Left forelimb (tissue), 1 donor: ENCODE results near the gene PCSK6.

Experiments used
- DNase-seq: peaks from one replicate; pipeline ENCODE4 v3.0.0-alpha.2; 2018; ENCODE audit warnings: low spot score

The PCSK6 gene

DNA sequence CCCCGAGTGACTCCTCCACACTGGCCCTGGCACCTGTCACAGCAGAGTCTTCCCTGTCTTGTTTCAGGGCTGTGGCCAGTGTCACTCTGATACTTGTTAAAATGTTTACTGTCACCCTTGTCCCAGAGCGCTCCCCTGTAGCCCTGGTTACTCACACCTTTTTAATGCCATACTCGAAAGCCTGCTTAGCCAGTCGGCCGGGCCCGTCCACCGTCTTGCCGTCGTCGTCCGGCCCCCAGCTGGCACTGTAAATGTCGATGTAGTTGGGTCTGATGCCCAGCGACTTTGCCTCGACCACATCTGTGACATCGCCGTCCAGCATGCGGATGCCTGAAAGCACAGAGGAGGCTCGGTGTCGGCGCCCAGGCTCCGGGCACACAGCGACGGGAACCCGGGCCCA is 91.3 kb downstream of the PCSK6 start:
- DNase-seq, result no peak

DNA sequence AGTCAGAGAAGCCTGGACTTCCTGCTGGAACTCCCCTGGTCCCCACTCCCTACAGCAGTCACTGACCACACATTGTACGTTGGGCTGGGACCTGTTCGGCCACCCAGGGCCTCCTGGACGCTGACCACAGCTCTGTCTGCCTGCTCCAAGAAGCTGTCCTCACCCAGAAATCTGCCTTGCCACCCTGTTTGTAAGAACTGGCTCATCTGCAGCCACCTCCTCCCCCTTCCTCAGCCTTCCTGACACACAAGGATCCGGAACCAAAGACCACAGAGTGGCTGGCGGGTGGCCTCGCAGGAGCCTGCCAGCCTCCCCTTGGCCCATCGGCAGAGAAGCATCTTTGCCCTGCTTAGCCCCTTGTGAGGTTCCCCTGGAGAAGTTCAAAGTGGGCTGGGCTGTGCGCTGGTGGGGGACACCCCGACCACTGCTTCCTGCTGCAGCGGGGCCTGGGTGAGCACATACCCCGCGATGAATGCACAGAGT is 91.9 kb downstream of the PCSK6 start:
- no peak for DNase-seq

DNA sequence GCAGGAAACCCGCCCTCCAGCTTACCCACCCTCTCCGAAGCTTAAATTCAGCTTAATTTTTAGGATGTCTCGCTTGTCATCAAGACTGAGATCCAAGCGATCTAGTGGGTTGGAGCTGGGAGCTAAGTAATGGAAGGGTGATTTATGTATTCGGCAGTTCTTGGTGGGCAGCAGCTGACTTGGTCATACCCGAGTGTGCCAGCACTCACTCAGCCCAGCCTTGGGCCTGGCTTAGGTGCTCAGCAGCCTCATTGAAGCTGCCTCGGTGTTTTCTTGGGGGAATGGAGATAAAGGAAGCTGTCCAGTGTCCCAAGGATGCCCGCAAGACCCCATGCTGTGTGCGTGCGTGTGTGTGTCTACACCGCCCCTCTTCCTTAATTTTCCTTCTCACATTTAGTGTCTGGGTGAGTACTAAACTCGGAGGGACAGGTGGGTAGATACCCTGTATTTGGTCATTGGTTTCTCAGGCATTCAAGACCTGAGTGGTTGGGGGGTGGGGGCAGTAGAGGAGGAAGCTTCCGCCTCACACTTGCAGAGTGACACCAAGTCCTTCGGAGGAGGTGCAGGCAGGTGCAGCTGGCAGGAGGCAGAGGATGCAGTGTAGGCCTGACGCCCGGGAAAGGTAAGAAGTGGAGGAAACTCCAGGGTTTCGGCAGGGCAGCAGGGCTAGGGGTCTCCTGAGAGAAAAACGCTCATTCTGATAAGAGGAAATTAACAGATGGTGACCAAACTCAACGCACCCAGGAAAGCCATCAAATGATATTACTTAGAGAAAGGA is 92.8 kb downstream of the PCSK6 start:
- DNase-seq, result no peak

GRCh38 chr15:101394654-101395053 is 94.9 kb downstream of the PCSK6 start:
- DNase-seq, result no peak

- DNase-seq, result no peak
These were observed 95.4 kb downstream of the PCSK6 start for GRCh38 chr15:101394056-101394630.

- no peak for DNase-seq
These were observed 96.3 kb downstream of the PCSK6 start for GRCh38 chr15:101393172-101393571.

DNA sequence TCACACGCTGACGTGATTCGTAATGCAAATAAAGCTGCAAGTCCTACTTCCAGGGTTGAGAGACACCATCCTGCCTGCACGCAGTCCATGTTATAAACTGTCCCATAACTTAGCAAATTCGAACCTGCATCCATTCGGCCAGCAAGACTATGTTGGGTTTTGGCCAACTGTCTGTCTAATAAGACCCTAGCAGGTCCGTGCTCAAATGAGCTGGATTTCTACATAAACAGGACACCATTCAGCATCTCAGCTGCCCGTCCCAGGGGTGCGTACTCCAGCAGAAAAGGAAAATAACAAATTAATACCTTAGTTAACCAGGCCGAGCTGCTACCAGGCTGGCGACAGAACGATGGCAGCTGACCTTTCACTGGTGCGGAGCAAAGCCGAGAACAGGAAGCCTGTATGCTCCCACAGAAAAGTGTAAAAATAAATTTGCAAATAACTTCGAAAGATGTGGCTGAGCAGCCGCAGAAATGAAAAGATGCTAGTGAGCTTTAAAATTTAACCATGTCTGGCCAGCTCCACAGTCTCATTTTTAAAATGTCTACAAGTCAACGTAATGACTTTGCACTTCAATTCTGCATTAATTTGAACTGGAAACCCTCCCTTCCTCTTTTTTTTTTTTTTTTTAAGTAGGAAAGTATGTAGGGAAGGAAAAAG is 97.4 kb downstream of the PCSK6 start:
- no peak for DNase-seq

GRCh38 chr15:101391431-101391830 is 98.1 kb downstream of the PCSK6 start:
- DNase-seq, result no peak

GRCh38 chr15:101390462-101390861 is 99.0 kb downstream of the PCSK6 start:
- DNase-seq, result no peak

GRCh38 chr15:101390060-101390459 is 99.4 kb downstream of the PCSK6 start:
- DNase-seq, result peak; percentile 62

DNA sequence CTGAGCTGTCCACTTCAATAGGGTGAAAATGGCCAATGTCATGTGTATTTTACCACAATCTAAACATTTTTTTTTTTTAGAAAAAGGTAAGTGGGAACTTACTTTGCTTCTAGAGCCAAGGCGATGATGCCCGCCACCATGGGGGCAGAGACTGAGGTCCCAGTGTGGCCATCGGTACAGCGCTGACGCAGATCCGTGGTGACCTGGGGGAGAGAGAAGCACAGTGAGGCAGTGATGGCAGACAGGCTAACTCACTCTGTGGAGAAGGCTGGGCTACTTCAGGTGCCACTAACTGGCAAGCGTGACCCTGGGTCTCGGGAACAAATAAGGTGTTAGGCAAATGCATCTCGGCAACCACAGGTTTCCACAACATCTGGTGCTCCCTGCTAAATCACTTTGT is 100.1 kb downstream of the PCSK6 start:
- peak; percentile 37 for DNase-seq

- DNase-seq, result no peak
These were observed 101.5 kb downstream of the PCSK6 start for GRCh38 chr15:101388046-101388445.

DNA sequence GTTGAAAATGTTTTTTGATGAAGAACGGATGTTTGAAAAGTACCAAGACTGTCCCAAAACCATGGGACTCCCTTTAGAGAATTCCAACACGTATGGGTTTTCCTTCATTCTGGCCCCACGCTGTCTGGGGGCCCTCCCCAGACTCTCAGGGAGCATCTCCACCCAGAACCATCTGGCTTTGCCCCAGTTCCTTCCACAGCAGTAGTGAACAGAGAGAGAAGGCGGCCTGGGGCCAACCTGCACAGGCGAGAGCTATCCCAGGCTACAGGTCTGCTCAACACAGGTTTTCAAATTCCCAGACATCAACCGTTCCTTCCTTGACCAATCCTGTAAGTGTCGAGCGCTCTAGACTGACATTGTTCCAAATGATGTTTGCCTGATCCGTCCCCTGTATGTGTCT is 101.9 kb downstream of the PCSK6 start:
- DNase-seq, result no peak

- DNase-seq, result no peak
These were observed 102.5 kb downstream of the PCSK6 start for GRCh38 chr15:101386967-101387366.

DNA sequence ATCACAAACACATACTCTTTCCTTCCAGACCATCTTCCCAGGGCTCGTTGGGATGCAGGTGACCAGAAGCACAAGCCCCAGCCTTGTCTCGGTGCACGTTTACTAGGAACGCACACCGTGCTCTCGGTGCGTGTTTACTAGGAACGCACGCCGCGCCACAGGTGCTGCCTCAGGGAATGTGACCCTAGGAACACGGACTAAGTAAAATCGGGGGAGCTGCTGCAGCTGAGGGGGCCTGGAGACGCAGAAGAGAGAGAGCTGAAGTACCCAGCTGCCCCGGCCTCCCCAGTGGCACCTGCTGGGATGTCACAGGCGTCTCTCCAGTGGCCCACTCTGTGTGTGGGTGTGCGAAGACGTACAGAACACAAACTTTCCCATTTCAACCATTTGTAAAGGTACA is 103.5 kb downstream of the PCSK6 start:
- DNase-seq, result no peak

- no peak for DNase-seq
These were observed 105.2 kb downstream of the PCSK6 start for GRCh38 chr15:101384276-101384675.

DNA sequence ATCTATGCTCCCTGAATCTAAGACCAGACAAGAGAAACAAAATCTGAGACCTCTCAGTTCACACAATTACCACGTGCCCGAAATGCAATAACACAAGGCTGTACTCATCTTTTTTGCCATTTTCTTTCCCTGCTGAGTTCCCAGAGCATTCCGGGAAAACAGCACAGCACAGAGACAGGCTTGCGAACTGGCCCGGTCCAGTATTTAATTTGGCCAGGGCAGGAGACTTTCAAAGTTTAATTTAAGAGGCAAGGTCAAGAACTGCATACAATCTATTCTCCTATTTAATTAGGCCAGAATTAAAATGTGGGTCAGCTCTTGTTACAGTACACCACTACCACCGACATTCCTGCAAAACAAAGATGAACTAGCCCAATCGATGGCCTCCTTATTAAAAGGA is 107.0 kb downstream of the PCSK6 start:
- no peak for DNase-seq

GRCh38 chr15:101381671-101382212 is 107.8 kb downstream of the PCSK6 start:
- DNase-seq, result no peak

DNA sequence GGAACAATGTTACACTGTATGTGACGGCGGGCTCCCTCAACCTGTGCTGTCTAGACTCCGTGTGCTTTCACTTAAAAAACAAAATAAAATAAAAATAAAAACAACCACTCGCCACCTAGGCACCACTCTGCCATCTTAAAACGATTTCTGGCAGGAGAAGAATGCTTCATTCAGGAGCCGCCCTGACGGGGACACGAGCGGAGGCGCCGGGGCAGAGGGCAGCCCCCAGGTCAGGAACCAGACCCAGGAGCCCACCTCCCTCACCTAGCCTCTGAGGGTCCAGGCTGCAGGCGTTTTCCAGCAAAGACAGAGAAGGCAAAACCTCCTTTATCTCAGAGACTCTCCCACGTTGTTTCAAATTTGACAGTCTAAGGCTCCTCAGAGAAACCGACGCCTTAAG is 109.4 kb downstream of the PCSK6 start:
- no peak for DNase-seq

GRCh38 chr15:101379647-101380046 is 109.9 kb downstream of the PCSK6 start:
- DNase-seq, result no peak

DNA sequence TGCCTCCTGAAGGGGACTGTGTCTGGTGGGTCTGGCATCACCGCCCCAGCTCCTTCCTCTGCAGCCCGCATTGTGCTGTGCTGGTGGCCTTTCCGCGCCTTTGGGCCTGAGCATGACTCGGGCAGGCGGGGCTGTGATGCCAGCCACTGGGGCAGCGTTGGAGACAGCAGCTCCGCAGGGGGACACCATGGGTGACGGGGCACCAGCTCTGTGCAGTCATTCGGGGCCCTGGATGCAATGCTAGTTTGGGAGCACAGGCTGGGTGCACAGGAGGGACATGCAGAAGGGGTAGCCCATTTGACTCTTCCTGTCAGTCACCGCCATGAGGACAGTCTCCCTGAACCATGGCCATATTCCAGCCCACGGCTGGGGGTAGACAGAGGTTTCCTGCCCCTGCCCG is 110.6 kb downstream of the PCSK6 start:
- no peak for DNase-seq

DNA sequence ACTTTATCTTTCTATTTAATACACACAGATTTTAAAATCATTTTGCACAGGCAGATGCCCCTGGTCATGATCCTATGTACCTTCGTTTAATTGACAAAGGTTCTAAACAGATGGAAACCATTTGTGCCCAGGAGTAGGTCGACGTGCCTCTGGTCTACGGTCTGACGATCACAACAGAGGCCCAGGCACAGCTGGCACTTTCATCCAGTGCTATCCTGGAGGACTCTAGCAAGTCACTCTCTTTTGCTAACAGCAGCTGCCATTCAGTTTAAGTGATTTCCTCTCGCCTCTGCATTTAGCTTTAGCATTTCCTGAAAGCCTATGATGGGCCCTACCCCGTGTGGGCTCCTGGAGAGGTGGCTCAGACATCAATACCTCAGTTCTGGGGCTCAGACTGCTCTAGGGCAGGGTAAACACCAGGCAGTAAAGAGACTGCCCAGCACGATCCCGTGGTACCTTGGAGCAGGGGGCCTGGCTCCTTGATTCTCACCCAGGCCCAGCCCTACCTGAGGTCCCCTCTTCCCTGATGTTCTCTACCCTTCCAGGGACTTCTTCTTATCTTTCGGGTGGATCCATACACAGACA is 111.2 kb downstream of the PCSK6 start:
- DNase-seq, result no peak
